ENCODE measurements around the gene FHIP1A.

The FHIP1A gene

GRCh38 chr4:151417766-151418376 lies 8.9 kb downstream of the FHIP1A start:
- DNase-seq (ENCODE audit: low read depth), result no peak

- DNase-seq (ENCODE audit: low read depth), result peak; percentile 53
Measured at GRCh38 chr4:151418385-151418784, 9.4 kb downstream of the FHIP1A start.

GRCh38 chr4:151418856-151419255 lies 9.9 kb downstream of the FHIP1A start:
- no peak for DNase-seq (ENCODE audit: low read depth)

- DNase-seq (ENCODE audit: low read depth), result no peak
Measured at GRCh38 chr4:151420250-151420807, 11.4 kb downstream of the FHIP1A start.

GRCh38 chr4:151422854-151423253 lies 13.9 kb downstream of the FHIP1A start:
- no peak for DNase-seq (ENCODE audit: low read depth)

- no peak for DNase-seq (ENCODE audit: low read depth)
Measured at GRCh38 chr4:151426513-151426912, 17.5 kb downstream of the FHIP1A start.

GRCh38 chr4:151427266-151427665 lies 18.3 kb downstream of the FHIP1A start:
- no peak for DNase-seq (ENCODE audit: low read depth)

- no peak for DNase-seq (ENCODE audit: low read depth)
Measured at GRCh38 chr4:151428346-151428745, 19.4 kb downstream of the FHIP1A start.

- DNase-seq (ENCODE audit: low read depth), result no peak
Measured at GRCh38 chr4:151429957-151430570, 21.1 kb downstream of the FHIP1A start.

- DNase-seq (ENCODE audit: low read depth), result no peak
Measured at GRCh38 chr4:151430740-151431457, 21.9 kb downstream of the FHIP1A start.

GRCh38 chr4:151431728-151432127 lies 22.8 kb downstream of the FHIP1A start:
- no peak for DNase-seq (ENCODE audit: low read depth)

GRCh38 chr4:151432654-151433053 lies 23.7 kb downstream of the FHIP1A start:
- DNase-seq (ENCODE audit: low read depth), result no peak

- DNase-seq (ENCODE audit: low read depth), result no peak
Measured at GRCh38 chr4:151434183-151434860, 25.3 kb downstream of the FHIP1A start.

- DNase-seq (ENCODE audit: low read depth), result no peak
Measured at GRCh38 chr4:151436093-151436518, 27.1 kb downstream of the FHIP1A start.

GRCh38 chr4:151437505-151437904 lies 28.5 kb downstream of the FHIP1A start:
- DNase-seq (ENCODE audit: low read depth), result no peak

GRCh38 chr4:151438154-151438553 lies 29.2 kb downstream of the FHIP1A start:
- DNase-seq (ENCODE audit: low read depth), result no peak

GRCh38 chr4:151439320-151439719 lies 30.3 kb downstream of the FHIP1A start:
- DNase-seq (ENCODE audit: low read depth), result no peak

- DNase-seq (ENCODE audit: low read depth), result no peak
Measured at GRCh38 chr4:151442002-151442401, 33.0 kb downstream of the FHIP1A start.

GRCh38 chr4:151443247-151443646 lies 34.3 kb downstream of the FHIP1A start:
- no peak for DNase-seq (ENCODE audit: low read depth)

GRCh38 chr4:151443752-151444151 lies 34.8 kb downstream of the FHIP1A start:
- no peak for DNase-seq (ENCODE audit: low read depth)

- DNase-seq (ENCODE audit: low read depth), result no peak
Measured at GRCh38 chr4:151446208-151446607, 37.2 kb downstream of the FHIP1A start.

GRCh38 chr4:151454513-151454912 lies 45.5 kb downstream of the FHIP1A start:
- DNase-seq (ENCODE audit: low read depth), result no peak
